HUES64 (cell line): ENCODE results near the gene CNOT6.

Experiments used
- H3K27ac ChIP-seq: 2 replicates; pipeline ENCODE4 v1.7.0; 2013; ENCODE audit warnings: low read depth, low read length, inconsistent platforms
- H3K27me3 ChIP-seq: 2 replicates; pipeline ENCODE4 v1.6.1; 2013; ENCODE audit warnings: mild to moderate bottlenecking, low read length; ENCODE audit not compliant: insufficient read depth
- H3K36me3 ChIP-seq: 2 replicates; pipeline ENCODE4 v1.6.1; 2013; ENCODE audit warnings: mild to moderate bottlenecking, low read length; ENCODE audit not compliant: insufficient read depth
- H3K4me1 ChIP-seq: 2 replicates; pipeline ENCODE4 v1.6.1; 2013; ENCODE audit warnings: mild to moderate bottlenecking, low read length, moderate library complexity; ENCODE audit not compliant: insufficient read depth
- H3K4me3 ChIP-seq: 2 replicates; pipeline ENCODE4 v1.5.1; 2013; ENCODE audit warnings: mild to moderate bottlenecking, low read length, moderate library complexity
- H3K9ac ChIP-seq: 2 replicates; pipeline ENCODE4 v1.6.1; 2013; ENCODE audit warnings: mild to moderate bottlenecking, low read depth, low read length
- H3K9me3 ChIP-seq: 2 replicates; pipeline ENCODE4 v1.6.1; 2013; ENCODE audit warnings: low read depth, low read length; ENCODE audit not compliant: insufficient read depth
- WGBS: fragments of 150-250, 120-280 bp; methylation state at CpG from one replicate; pipeline ENCODE4 v1.1.7; 2013; ENCODE audit warnings: missing lambda C conversion rate; 5-methylcytosine and 5-hydroxymethylcytosine counted together

The CNOT6 gene

DNA sequence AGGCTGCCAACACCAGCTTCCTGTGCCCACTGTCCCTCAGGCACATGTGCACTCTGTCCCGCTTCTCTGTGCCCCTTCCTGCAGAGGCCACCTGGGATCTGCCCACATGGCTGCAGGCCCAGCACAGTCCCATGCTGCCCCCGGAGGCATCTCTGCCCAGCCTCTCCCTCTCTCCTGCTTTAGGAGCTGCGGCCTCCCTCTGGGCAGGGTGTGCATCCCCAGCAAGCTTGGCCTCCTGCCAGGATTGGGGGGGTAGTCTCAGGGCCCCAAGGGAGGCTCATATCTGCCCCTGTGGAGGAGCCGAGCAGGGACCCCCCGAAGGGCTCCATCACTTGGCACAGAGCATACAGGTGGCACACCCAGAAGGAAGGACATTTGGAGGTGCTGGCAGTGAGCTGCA is 130.4 kb downstream of the CNOT6 start:
- no peak overlapping the region for H3K27ac ChIP-seq
- H3K9me3 ChIP-seq, result no peaks in the 10 kb centered on the region
- H3K4me1 ChIP-seq, result no peaks in the 10 kb centered on the region
- H3K4me3 ChIP-seq, result no peak overlapping the region
- H3K36me3 ChIP-seq, result no peaks in the 10 kb centered on the region
- no peak overlapping the region for H3K9ac ChIP-seq
- WGBS, result 87% methylated on average over 5 of the region's 5 CpGs
- H3K27me3 ChIP-seq, result peaks cover 5% of the 10 kb centered on the region

DNA sequence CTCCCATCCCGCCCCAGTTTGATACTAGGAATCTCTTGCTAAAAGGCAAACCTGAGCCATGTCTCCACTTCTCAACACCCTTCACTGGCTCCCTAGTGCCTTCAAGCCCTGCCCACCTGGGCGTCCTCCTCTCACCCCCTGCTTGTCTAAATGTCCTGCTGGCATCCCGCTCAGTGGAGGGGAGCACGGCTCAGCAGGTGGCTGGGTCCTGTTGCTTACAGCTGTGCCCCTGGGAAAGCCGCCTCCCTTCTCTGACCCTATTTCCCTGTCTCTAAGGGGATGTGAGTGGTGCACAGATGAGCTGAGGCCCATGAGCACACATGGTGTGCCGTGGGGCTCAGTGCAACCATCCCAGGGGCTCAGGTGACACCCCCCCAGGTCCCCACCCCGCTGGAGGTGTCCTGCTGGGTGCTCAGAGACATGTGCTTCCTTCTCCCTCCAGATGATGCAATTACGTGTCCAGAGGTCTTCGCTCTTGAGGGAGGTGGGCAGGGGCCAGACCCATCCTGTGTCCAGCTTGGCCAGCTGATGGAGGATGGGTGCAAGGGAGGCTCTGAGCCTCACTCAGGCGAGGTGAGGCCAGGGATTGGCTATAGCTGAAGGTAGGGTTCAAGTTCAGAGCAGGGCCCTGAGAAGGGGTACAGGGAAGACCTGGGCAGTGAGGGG is 131.1 kb downstream of the CNOT6 start:
- H3K9ac ChIP-seq, result no peak overlapping the region
- H3K4me3 ChIP-seq, result no peak overlapping the region
- 87% methylated on average over 10 of the region's 10 CpGs for WGBS
- H3K9me3 ChIP-seq, result no peaks in the 10 kb centered on the region
- no peaks in the 10 kb centered on the region for H3K36me3 ChIP-seq
- no peaks in the 10 kb centered on the region for H3K4me1 ChIP-seq
- H3K27me3 ChIP-seq, result no peaks in the 10 kb centered on the region
- no peak overlapping the region for H3K27ac ChIP-seq

DNA sequence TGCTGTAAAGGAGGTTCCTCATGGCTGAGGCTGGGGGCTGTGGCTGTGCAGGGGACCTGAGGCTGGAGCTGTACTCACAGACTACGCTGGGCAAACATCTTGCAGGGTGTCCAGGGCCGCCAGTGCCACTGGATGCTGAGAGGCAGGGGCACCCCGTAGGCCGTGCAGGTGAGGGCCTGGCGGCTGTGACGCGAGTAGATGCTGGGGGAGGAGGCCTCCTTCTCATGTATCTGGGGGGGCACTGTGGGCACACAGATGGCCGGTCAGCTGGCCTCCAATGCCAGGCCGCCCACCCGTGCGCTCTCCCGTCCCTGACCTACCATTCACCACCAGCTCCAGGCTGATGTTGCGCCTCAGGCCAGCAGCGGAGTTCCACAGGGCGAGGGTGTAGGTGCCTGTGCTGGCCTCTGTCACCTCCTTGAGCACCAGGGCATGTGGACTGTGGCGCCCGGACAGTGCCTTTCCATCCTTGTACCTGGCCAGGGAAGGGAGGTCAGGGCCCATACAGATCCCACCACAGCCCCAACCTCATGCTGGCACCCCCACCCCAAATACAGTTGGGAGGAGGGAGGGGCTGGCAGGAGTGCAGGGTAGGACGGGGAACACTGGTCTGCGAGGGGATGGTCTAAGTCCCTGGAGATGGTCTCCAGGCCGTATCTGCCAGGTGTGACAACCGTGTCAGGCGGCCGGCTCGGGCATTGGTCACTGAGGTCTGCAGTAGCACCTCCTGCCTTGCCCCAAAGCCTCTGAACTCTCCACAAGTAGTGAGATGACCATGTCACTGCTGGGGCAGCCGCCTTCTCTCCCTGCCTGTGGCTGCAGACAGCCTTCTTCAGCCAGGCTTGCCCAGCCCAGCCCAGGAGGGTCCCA is 131.8 kb downstream of the CNOT6 start:
- Histone ChIP-seq H3K27me3 (no peaks in the 10 kb centered on the region), H3K9ac (no peak overlapping the region), H3K4me3 (no peak overlapping the region), H3K4me1 (no peaks in the 10 kb centered on the region), H3K36me3 (no peaks in the 10 kb centered on the region), H3K9me3 (no peaks in the 10 kb centered on the region), H3K27ac (no peak overlapping the region)
- WGBS, result 90% methylated on average over 25 of the region's 25 CpGs

DNA sequence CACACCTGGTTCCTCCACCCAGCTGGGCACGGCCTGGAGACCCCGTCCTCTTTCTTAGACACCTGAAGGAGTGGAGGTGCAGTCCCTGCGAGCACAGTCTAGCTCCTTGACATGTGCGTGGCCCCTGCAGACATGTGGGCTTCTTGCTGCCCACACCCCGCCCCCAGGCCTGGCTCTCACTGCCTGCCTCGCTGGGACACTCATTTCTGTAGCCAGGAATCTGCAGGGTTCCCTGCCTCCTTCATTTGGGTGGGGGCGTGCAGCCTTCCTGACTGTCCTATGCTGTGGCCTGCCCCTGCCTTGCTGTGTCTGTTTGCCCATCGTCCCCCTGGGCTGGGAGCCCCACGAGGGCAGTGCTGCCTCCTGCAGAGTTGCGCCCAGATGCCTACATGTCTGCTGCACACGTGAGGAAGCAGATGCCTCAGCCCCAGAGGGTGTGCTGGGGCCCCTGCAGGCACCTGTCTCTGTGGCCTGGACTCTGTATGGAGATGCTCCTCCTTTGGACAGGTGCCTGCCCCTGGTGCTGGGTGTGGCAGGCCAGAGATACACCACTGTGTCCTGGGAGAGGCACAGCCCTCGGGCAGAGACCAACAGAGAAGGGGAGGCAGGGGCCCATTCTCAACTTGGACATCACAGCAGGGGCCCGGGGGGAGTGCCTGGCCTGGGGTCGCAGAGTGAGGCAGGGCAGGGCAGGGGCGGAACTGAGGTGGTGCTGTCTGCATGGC is 132.6 kb downstream of the CNOT6 start:
- no peak overlapping the region for H3K9ac ChIP-seq
- 86% methylated on average over 15 of the region's 15 CpGs for WGBS
- H3K27ac ChIP-seq, result no peak overlapping the region
- H3K36me3 ChIP-seq, result no peaks in the 10 kb centered on the region
- H3K27me3 ChIP-seq, result no peaks in the 10 kb centered on the region
- H3K4me3 ChIP-seq, result no peak overlapping the region
- H3K9me3 ChIP-seq, result no peaks in the 10 kb centered on the region
- H3K4me1 ChIP-seq, result no peaks in the 10 kb centered on the region

DNA sequence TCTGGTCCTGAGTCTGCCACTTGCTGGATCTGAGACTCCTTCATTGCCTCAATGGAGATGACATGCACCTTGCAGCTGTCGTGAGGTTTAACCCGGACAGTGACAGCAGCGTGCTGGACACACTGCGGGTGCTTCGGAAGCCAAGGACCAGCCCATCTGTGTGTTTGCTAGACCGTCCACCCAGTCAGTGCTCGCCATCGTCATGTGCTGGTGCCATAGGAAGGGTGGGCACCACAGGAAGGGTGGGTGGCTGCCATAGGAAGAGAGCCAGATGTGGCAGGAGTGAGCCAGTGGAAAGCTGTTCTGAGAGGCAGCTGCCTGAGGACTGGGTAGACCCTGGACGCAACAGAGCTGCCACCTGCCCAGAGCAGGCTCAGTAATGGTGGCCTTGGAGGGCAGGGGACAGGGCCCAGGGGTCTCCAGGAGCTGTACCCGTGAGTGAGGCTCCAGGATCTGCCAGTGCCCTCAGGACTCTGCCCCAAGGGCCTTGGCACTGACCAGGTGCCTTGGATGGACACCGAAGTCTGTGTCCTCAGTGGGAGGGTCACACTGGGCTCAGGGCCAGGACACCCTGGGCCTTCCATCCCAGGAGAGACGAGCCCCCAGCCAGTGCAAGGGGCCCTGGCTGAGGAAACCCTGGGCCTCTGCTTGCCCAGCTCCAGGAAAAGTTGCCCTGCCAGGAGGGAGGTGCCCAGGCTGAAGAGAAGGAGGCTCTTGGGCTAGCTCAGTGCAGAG is 133.4 kb downstream of the CNOT6 start:
- no peaks in the 10 kb centered on the region for H3K4me1 ChIP-seq
- no peak overlapping the region for H3K4me3 ChIP-seq
- no peak overlapping the region for H3K27ac ChIP-seq
- no peak overlapping the region for H3K9ac ChIP-seq
- 95% methylated on average over 12 of the region's 12 CpGs for WGBS
- H3K27me3 ChIP-seq, result no peaks in the 10 kb centered on the region
- no peaks in the 10 kb centered on the region for H3K9me3 ChIP-seq
- H3K36me3 ChIP-seq, result no peaks in the 10 kb centered on the region
